GM21360 (cell line): ENCODE measurements around the gene MNS1.
"Not testable (repeated sequence)": the region's sequence is repeated elsewhere in the genome, so short reads cannot be mapped to it uniquely, and the experiment has no call there.

Source experiments
- ATAC-seq: cut with Tn5 transposase; IDR thresholded peaks from one replicate; pipeline ENCODE4 v1.9.1; 2021; ENCODE audit warnings: mild to moderate bottlenecking, moderate library complexity; ENCODE audit not compliant: unreplicated experiment

MNS1 gene

GRCh38 chr15:56454836-56455235 is 10.1 kb downstream of the MNS1 start:
- ATAC-seq: no peak

- no peak for ATAC-seq
These were observed 19.2 kb downstream of the MNS1 start for GRCh38 chr15:56445746-56446145.

- ATAC-seq: no peak
These were observed 22.6 kb downstream of the MNS1 start for GRCh38 chr15:56442354-56442753.

GRCh38 chr15:56440214-56440770 is 24.6 kb downstream of the MNS1 start:
- ATAC-seq: no peak

- no peak for ATAC-seq
These were observed 32.6 kb downstream of the MNS1 start for GRCh38 chr15:56432304-56432703.

- no peak for ATAC-seq
These were observed 36.0 kb downstream of the MNS1 start for GRCh38 chr15:56428821-56429458.

- ATAC-seq: no peak
These were observed 39.0 kb downstream of the MNS1 start for GRCh38 chr15:56425976-56426375.

- no peak for ATAC-seq
These were observed 39.7 kb downstream of the MNS1 start for GRCh38 chr15:56425276-56425675.

GRCh38 chr15:56413114-56413733 is 51.7 kb downstream of the MNS1 start:
- not testable (repeated sequence) for ATAC-seq

- no peak for ATAC-seq
These were observed 53.7 kb downstream of the MNS1 start for GRCh38 chr15:56411122-56411749.

GRCh38 chr15:56410721-56411120 is 54.2 kb downstream of the MNS1 start:
- ATAC-seq: no peak

GRCh38 chr15:56399209-56399608 is 65.7 kb downstream of the MNS1 start:
- ATAC-seq: not testable (repeated sequence)

- not testable (repeated sequence) for ATAC-seq
These were observed 67.6 kb downstream of the MNS1 start for GRCh38 chr15:56397325-56397724.

- no peak for ATAC-seq
These were observed 70.0 kb downstream of the MNS1 start for GRCh38 chr15:56394909-56395308.

- no peak for ATAC-seq
These were observed 71.7 kb downstream of the MNS1 start for GRCh38 chr15:56393277-56393676.

GRCh38 chr15:56390739-56391267 is 74.1 kb downstream of the MNS1 start:
- ATAC-seq: no peak

- ATAC-seq: no peak
These were observed 79.0 kb downstream of the MNS1 start for GRCh38 chr15:56385908-56386307.

GRCh38 chr15:56383010-56383409 is 81.9 kb downstream of the MNS1 start:
- no peak for ATAC-seq
